Measurements from ENCODE around the gene PSG6.

- TF ChIP-seq, protein P1, sequence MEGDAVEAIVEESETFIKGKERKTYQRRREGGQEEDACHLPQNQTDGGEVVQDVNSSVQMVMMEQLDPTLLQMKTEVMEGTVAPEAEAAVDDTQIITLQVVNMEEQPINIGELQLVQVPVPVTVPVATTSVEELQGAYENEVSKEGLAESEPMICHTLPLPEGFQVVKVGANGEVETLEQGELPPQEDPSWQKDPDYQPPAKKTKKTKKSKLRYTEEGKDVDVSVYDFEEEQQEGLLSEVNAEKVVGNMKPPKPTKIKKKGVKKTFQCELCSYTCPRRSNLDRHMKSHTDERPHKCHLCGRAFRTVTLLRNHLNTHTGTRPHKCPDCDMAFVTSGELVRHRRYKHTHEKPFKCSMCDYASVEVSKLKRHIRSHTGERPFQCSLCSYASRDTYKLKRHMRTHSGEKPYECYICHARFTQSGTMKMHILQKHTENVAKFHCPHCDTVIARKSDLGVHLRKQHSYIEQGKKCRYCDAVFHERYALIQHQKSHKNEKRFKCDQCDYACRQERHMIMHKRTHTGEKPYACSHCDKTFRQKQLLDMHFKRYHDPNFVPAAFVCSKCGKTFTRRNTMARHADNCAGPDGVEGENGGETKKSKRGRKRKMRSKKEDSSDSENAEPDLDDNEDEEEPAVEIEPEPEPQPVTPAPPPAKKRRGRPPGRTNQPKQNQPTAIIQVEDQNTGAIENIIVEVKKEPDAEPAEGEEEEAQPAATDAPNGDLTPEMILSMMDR (IDR thresholded peaks at IDR 0.05) = no peak
- TF ChIP-seq POLR2A (IDR thresholded peaks at IDR 0.05) = no peak
Observed at GRCh38 chr19:42879613-42880012, 38.1 kb downstream of the PSG6 start, which contains the start of gene PSG1.

Measured in adrenal gland (tissue), 5 donors.